HG03095 (cell line): ENCODE data around the gene ORM2.

Experiments
- ATAC-seq: cut with Tn5 transposase; IDR thresholded peaks from one replicate; pipeline ENCODE4 v1.9.1; 2021; ENCODE audit warnings: moderate library complexity; ENCODE audit not compliant: unreplicated experiment

ORM2 gene

GRCh38 chr9:114346146-114346545 is 16.5 kb downstream of the ORM2 start:
- no peak for ATAC-seq

GRCh38 chr9:114347675-114348074 is 18.0 kb downstream of the ORM2 start:
- no peak for ATAC-seq

- ATAC-seq: no peak
Measured at GRCh38 chr9:114348261-114348905, 18.7 kb downstream of the ORM2 start.

- ATAC-seq: peak; percentile 86
Measured at GRCh38 chr9:114348906-114349482, 19.3 kb downstream of the ORM2 start.

GRCh38 chr9:114349713-114350480 is 20.2 kb downstream of the ORM2 start:
- no peak for ATAC-seq

- no peak for ATAC-seq
Measured at GRCh38 chr9:114350636-114351401, 21.1 kb downstream of the ORM2 start.

- ATAC-seq: no peak
Measured at GRCh38 chr9:114351932-114352331, 22.3 kb downstream of the ORM2 start.

GRCh38 chr9:114355821-114356220 is 26.2 kb downstream of the ORM2 start:
- ATAC-seq: no peak

- no peak for ATAC-seq
Measured at GRCh38 chr9:114356792-114357191, 27.1 kb downstream of the ORM2 start.

- no peak for ATAC-seq
Measured at GRCh38 chr9:114357360-114357759, 27.7 kb downstream of the ORM2 start.

- ATAC-seq: no peak
Measured at GRCh38 chr9:114357911-114358328, 28.3 kb downstream of the ORM2 start.

GRCh38 chr9:114359801-114360200 is 30.1 kb downstream of the ORM2 start:
- no peak for ATAC-seq

- no peak for ATAC-seq
Measured at GRCh38 chr9:114361542-114361941, 31.9 kb downstream of the ORM2 start.

- no peak for ATAC-seq
Measured at GRCh38 chr9:114362394-114362793, 32.7 kb downstream of the ORM2 start.

GRCh38 chr9:114363424-114363823 is 33.8 kb downstream of the ORM2 start:
- ATAC-seq: no peak

- ATAC-seq: no peak
Measured at GRCh38 chr9:114364134-114365041, 34.7 kb downstream of the ORM2 start.

GRCh38 chr9:114365194-114365593 is 35.5 kb downstream of the ORM2 start:
- ATAC-seq: no peak

- peak; percentile 38 for ATAC-seq
Measured at GRCh38 chr9:114366334-114367128, 36.9 kb downstream of the ORM2 start.

GRCh38 chr9:114367366-114367765 is 37.7 kb downstream of the ORM2 start:
- no peak for ATAC-seq
